ENCODE data around the gene CEP70.

GRCh38 chr3:138620431-138620830 lies 26.4 kb upstream of the CEP70 start:
- TF ChIP-seq EZH2 (IDR thresholded peaks at IDR 0.05; ENCODE audit: insufficient read depth, poor library complexity, severe bottlenecking) (no peak), EZH2phosphoT487 (IDR thresholded peaks at IDR 0.05; ENCODE audit: insufficient read depth, low read depth) (no peak)

Data from GM23248 (cell line).